Erythroblast (primary cell): ENCODE measurements around the gene ATG7.

Experiments used
- GATA1 ChIP-seq: IDR thresholded peaks from 2 replicates; pipeline ENCODE4 v1.6.1; 2011; ENCODE audit warnings: low read depth, mild to moderate bottlenecking, control low read depth, low read length, moderate library complexity
- POLR2A ChIP-seq: IDR thresholded peaks from 2 replicates; pipeline ENCODE4 v1.6.1; 2011; ENCODE audit warnings: mild to moderate bottlenecking, low read length

DNA sequence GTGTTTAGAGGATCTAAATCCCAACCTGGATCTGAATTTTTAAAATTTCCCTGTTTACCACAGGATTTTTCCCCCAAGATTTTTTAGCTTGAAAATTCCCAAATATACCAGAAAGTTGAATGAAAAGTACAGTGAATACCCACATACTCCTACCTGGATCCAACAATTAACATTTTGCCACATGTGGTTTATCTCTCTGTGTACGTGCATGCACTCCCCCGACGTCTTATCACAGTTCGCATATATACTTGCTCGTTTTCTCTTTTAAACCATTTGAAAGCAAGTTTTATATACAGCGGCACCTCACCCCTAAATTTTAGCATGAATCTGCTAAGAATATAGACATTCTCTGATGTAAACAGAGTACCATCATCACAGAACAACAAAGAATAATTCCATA is 165.3 kb downstream of the ATG7 start:
- no peak for TF ChIP-seq POLR2A
- TF ChIP-seq GATA1, result no peak
